Measurements from ENCODE around the gene DMAC2.
"Not testable (repeated sequence)": the region's sequence is repeated elsewhere in the genome, so short reads cannot be mapped to it uniquely, and the experiment has no call there.

The DMAC2 gene

DNA sequence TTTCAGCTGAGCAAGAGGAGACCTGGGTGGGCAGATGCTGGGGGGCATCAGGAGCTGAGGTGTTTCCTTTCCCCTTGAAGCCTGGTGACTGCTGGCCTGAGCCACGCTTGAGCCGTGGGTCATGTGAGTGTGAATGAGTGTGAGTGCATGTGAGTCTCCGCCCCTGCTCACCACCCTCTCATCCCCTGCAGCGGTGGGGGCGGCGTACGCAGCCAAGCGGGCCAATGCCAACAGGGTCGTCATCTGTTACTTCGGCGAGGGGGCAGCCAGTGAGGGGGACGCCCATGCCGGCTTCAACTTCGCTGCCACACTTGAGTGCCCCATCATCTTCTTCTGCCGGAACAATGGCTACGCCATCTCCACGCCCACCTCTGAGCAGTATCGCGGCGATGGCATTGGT is 17.7 kb downstream of the DMAC2 start:
- no peak for DNase-seq

DNA sequence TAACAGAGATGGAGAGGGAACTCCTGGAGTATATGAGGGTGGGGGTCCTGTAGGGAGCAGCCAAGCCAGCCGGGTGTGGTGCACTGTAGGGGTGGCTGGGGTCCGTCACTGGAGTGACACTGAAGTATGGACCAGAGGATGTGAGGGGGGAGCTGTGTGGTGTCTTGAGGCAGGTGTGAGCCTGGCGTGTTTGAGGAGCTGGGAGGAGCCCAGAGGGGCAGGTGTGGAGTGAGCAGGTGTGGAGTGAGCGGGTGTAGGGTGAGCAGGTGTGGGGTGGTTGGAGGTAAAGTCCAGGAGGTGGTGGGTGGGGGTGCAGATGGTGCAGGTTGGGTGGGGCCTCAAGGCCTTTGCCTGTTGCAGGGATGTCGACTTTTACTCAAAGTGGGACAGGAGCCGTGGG is 18.4 kb downstream of the DMAC2 start:
- DNase-seq = no peak

DNA sequence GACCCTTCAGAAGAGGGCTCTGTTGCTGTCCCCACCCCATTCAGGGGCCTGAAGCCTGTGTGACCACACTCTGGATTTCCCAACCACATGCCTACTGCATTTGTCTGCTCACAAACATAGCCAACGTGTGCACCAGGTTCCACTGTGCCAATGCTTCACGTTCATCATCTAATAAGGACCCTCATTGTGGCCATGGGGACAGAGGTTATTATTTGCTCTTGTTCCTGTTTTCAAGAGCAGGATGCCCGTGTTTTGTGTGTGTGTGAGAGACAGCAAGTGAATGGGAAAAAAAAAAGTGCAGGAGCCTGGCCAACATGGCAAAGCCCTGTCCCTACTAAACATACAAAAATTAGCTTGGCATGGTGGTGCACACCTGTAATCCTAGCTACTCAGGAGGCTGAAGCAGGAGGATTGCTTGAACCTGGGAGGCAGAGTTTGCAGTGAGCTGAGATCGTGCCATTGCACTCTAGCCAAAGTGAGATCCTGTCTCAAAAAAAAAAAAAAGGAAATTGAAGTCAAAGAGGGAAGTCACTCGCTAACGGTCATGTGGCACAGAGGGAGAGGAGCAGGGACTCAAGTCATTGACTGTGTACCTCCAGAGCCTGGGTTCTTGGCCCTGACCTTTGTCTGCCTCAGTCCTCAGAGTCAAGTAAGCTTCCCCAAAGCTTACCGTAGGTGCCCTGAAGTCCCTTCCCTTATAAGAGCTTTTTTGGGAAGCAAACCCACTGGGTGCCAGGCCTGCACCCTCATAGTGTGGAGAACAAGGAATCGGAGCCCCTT is 19.4 kb downstream of the DMAC2 start:
- no peak for DNase-seq

DNA sequence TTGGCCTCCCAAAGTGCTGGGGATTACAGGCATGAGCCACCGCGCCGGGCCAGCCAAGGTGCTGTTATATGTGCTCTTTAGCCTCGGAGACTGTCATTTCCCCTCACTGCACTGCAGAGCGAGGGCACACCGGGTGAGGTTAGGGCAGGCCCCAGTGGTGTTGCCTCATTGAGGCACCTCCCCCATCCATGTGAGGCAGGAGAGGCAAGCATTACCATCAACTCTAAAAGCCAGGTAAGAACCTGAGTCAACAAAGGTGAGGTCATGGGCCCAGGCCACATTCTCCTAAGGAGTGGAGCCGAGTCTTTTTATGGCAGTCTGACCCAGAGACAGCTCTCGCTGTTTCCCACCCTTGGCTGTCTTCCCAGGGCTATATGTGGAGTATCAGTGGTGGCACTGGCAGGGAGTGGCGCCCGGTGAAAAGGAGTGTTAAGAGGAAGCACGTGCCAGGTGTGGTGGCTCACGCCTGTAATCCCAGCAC is 23.5 kb downstream of the DMAC2 start:
- no peak for DNase-seq

DNA sequence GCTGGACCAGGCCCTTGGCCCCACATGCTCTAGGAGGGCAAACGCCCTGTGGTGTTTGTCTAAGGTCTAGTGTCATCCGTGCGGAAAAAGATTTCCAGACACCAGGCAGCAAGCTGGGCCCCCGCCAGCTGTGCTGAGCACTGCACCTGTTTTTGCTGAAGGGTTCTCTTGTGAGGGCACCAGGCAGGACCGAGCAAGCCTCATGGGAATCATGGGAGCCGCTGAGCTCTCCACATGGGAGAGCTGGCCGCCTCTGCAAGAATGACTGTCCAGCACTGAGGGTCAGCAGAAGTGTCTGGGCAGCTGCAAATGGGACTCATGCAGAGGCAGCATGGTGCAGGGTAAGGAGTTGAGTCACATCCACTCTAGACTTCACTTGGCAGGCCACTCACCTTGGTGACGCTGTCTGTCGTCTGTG is 24.5 kb downstream of the DMAC2 start:
- DNase-seq = no peak

DNA sequence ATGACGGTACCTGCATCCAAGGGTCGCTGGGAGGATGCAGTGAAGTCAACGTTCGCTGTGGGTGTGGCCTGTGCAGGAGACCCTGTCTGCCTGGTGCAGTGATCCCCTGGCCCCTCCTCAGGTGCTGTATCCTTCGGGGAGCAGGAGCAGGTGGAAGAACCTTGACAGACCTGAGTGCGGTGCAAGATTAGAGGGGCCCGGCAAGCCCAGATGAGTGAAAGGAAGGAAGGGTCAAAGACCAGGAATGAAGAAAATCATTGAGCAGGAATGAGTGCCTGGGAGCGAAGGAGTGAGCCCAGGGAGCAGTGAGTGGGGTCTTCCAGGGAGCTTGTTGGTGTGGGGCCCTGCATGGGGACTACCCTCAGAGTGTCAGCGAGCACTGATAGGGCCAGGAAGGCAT is 25.3 kb downstream of the DMAC2 start:
- no peak for DNase-seq

DNA sequence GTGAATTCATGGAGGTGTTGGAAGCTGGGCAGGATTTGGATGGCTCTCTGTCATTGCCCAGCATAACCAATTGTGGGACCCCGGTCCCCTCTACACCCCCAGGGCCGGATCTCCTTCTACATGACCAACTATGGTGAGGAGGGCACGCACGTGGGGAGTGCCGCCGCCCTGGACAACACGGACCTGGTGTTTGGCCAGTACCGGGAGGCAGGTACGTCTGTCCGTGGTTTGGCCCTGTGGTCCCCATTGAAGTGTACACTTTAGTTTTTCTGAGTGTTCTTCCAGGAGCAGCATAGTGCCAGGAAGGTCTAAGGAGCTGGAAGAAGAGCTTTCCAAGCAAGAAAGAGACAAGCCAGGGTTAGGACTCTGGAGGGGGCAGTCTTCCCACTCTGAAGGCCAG is 25.8 kb downstream of the DMAC2 start:
- DNase-seq = no peak

DNA sequence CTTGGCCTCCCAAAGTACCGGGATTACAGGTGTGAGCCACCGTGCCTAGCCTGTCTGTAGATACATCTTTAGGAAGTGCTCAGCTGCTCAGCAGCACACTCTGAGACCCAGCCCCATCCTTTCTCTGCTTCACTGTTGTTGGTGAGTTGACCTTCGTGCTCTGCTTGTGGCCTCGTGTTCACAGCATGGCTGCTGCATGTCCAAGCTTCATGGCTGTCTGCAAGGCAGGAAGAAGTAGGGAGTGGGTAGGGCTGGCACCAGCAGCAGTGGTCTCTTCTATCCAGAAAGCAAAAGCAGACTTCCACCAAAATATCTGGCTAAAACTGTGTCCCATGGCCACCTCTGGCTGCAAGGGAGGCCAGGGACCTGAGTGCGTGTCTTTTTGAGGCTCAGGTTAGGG is 26.8 kb downstream of the DMAC2 start:
- DNase-seq = no peak

DNA sequence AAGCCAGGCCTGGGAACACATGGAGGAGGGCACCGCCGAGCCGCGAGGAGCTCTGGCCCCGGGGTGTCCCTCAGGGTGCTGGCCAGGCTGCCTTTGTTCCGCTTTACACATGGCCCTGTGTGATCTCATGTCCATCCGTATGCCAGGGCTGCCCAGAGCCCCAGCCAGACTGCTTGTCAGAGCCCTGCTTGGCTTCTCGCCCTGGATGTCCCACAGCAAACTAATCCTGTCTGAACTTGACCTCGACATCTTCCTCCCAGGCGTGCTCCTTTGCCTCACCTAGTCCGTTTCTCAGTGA is 27.8 kb downstream of the DMAC2 start:
- peak; percentile 49 to 59 for DNase-seq

DNA sequence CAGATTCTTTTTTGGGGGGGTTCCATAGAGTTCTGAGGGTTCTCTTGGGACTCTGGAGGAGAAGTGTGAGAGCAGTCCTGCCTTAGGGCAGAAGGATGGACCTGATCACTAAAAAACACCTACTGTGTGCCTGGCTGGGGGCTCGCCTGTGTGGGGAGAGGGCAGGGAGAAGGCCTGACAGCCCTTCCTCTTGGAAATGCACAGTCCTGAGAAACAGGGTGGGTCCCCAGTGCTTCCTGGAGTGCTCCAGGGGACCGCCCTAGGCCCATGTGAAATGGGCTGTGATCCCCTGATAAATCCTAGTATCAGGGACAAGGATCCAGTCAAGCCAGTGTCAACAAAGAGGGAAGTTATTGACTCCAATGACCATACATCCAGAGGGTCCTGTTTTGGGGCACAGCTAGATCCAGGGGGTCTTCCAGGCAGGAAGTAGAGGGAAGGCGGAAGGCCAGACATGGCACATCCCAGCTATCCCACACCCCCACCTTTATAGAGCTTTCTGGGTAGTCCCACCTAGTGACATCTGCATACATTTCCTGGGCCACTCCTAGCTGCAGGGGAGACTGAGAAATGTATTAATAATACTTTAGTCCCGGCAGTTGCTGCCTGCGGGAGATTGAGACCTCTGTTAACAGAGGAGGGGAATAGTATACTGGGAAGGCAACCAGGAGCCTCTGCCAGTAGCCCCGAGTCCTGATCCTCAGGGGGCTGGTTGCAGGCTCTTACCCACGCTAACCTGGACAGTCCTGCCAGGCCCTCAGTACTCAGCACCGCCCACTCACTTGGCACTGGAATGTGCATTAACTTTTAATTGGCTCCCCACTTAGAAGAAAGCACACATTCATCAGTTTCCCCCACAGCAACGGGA is 28.4 kb downstream of the DMAC2 start:
- DNase-seq = no peak

DNA sequence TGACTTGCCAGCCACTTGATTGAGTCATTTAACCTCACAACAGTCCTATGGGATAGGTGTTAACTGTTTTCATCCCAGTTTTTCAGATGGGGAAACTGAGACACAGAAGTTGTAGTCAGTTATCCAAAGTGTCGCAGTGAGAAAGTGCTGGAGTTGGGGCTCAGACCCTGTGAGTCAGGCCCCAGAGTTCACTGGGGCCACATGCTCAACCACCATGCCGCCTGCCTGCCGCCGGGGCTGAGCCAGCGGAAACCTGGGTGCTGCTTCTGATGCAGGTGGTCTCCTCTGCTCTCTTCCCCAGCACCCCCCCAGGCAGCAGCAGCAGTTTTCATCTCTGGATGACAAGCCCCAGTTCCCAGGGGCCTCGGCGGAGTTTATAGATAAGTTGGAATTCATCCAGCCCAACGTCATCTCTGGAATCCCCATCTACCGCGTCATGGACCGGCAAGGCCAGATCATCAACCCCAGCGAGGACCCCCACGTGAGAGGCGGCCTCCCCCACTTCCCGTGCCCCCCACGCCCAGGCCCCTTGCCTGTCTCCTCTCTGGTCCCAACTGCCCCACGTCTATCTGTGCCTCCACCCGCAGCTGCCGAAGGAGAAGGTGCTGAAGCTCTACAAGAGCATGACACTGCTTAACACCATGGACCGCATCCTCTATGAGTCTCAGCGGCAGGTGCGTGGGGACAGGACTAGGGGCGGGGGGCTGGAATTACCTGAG is 29.2 kb downstream of the DMAC2 start:
- no peak for DNase-seq

DNA sequence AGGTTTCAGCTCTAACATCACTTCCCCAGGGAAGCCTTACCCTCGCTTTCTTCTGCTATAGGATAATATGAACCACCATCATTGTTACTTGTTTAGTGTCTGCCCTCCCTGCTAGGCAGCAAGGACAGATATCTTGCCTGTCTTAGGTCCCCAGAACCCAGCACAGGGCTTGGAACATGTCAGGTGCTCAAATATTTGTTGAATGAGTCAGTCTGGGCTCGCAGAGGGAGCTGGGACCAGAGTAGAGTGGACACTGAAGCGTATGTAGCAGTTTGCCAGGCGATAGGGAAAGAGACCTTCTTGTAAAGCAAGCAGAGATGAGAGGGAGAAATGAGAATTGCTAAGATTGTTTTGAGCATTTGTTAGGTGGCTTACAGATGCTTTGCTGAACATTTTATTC is 30.4 kb downstream of the DMAC2 start:
- no peak for DNase-seq

DNA sequence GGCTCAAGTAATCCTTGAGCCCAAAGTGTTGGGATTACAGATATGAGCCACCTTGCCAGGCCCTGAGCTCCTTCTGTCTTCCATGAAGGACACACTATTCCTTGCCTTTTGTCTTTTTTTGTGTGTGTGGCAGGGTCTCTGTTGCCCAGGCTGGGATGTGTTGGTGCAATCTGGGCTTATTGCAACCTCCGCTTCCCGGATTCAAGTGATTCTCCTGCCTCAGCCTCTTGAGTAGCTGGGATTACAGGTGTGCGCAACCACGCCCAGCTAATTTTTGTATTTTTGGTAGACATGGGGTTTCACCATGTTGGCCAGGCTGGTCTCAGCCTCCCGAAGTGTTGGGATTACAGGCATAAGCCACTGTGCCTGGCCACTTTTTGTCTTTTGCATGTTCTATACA is 30.9 kb downstream of the DMAC2 start:
- DNase-seq = not testable (repeated sequence)

DNA sequence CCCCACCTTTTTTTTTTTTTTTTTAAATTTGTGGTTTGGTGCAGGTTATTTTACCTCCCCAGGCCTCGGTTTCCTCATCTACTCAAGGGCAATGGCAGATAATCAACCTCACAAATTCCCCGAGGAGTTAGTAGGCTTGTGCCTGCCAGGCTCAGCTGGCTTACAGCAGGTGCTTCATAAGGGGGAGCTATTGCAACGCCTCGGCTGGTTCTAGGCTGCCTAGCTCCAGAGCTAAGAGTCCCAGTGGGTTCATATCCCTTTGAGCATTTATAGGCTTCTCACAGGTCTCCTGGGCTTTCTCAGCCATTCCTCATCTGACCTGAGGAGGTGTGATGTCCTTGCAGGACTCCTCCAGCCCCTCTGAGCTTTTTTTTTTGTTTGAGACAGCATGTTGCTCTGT is 31.5 kb downstream of the DMAC2 start:
- DNase-seq = no peak

DNA sequence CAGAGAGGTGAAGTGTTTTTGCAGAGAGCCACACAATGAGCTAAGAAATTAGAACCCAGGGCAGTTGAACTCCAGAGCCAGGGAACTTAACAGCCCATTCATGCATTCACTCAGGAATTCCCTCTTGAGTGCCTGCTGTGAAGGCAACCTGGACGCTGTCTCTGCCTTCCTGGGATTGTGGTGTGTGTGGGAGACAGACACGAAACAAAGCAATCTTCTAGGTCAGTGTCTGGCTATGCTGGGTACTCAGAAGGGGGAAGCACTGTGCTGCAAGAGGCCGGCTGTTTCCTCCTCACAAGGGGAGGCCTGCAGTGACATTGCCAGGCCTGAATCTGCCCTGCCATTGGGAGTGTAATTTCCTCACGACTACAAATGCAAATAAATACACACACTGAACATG is 32.4 kb downstream of the DMAC2 start:
- no peak for DNase-seq

DNA sequence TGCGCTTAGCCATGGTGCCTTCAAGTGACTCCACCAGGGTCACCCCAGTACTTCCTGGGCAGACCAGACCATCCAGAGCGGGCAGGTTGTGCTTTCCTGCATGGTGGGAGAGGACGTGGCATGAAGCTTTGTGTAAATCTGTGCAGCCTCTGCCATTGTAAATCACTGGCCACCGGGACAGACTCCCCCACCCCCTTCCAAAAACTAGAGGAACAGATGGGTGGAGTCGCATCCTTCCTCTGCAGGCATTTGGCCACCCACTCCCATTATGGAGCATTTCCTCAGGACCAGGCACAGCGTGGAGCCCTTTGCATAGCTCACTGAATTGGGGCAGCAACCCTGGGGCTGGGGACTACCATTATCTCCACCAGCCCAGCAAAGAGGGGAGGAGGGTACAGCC is 33.9 kb downstream of the DMAC2 start:
- no peak for DNase-seq

DNA sequence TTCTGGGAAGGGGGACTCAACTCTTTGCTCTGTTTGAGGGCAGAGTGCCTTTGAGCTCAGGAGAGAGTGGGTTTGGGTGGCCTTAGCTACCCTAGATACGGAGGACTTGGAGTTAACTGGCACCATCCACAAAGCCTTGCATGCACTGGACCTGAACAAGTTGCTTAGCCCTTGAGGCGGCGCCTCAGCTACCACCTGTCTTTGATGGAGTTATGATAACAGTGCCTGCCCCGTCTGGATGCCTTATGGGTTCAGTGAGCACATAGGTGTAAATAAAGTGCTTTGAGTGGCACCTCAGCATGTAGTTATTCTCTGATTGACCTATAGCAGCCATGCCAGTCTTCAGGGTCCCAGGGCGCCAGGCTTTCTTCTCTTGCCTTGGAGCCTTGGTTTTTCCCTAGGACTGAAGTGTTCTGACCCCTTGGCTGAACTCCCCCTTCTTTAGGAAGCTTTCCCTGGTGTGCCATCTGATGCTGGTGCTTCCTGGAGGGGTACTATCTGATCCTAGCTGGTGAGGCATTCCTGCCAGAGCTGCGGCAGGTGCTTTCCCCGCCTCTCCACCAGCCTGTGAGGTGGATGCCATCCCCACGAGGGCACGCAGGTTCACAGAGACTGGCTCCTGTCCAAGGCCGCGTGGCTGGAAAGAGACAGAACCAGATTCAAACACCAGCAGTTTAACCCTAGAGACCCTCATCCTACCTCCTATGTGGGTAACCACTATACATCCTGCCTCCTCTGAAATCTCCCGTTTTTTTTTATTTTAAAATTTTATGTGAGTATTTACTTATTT is 36.3 kb downstream of the DMAC2 start:
- DNase-seq = no peak

DNA sequence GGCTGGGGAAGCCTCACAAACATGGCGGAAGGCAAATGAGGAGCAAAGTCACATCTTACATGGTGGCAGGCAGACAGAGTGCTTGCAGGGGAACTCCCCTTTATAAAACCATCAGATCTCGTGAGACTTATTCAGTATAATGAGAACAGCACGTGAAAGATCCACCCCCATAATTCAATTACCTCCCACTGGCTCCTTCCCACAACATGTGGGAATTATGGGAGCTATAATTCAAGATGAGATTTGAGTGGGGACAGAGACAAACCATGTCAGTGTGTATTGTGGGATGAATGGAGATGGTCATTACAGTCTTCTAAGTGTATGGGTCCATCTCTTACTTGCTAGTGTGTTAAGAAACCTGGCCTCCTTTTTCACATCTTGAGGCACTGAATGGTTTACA is 37.7 kb downstream of the DMAC2 start:
- no peak for DNase-seq

DNA sequence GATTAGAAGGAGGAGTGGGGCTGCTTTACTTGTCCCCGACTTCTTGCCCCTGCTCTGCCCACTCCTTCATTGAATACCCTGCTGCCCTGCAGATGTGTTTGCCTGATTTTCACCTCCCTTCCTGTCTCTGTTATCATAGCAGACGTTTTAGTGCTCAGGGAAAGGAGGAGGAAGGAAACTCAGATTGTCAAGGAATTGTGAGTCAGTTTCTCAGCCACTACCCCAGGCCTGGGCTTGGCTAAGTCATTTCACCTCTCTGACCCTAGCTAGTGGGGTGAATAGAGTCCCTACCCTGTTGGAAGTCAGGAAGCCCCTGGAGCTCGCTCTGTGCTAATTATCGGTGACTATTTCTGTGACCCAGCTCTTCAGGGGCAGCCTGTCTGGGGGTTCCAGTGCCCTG is 38.2 kb downstream of the DMAC2 start:
- DNase-seq = no peak

DNA sequence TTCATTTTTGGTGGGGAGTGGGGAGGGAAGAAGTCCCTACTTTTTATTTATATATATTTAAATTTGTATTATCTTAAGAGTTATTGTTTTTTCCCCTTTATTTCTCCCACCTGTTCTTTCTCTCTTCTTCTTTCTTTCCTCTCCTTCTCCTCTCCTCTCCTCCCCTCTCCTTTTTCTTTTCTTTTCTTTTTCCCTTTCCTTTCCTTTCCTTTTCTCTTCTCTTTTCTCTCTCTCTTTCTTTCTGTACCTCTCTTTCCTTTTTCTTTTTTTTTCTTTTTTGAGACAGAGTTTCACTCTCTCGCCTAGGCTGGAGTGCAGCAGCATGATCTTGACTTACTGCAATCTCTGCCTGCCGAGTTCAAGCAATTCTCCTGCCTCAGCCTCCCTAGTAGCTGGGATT is 40.2 kb downstream of the DMAC2 start:
- no peak for DNase-seq

DNA sequence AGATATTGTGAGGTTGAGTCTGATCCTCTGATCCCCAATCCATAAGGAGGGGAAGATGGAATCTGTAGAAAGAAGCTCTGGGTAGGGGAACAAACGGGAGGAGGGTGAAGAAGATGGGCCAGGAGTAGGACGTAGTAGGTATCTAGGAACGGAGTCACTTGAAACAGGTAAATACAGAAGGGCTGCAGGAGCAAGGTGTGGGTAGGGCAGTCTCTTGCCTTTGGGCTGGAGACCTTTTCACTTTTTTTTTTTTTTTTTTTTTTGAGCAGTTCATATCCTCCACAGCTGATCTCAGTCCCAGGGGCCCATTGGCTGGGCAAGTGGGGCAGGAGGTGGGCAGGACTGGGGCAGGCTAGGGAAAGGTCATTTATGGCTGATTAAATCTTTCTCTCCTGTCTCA is 40.6 kb downstream of the DMAC2 start:
- DNase-seq = no peak

DNA sequence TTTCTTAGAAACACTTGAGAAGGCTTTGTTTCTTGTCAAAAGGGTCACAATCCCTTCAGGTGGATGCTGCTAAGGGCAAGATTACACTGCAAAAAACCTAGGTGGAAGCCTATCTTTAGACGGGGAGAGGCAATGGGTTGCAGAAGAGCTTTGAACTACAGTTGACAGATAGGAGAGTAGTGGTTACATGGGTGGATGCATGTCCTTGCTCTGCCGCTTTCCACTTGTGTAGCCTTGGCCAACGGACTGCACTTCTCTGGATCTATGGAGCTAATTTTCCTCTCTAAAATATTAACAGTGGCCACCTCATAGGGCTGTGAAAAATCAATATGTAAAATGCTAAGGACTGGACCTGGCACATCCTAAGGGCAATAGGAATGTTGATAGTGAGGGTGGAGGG is 41.1 kb downstream of the DMAC2 start:
- no peak for DNase-seq

DNA sequence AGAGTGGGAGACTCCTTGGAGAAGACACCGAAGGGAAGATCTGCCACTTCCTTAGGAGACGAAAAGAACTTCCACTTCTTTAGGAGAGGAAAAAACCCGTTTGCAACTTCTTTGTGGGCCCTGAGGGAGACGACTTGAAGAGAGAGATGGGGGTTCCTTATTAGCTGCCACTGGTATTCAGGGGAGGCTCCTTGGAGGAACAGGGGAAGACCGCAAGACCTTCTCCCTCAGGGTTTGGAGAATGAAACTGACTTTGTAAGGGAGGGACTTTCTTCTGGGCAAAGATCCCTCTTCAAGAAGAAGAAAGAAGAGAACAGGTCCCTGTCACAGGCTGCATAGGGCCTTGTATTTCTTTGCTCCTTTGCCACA is 41.7 kb downstream of the DMAC2 start:
- DNase-seq = no peak
